Ishikawa (cell line): Measurements from ENCODE around the gene ACSL3.

ENCODE experiments used
- CEBPB ChIP-seq: IDR thresholded peaks from 2 replicates; pipeline ENCODE4 v1.6.1; 2012
- CREB1 ChIP-seq: IDR thresholded peaks from 2 replicates; pipeline ENCODE4 v1.6.1; 2012; ENCODE audit warnings: low read depth
- EP300 ChIP-seq: IDR thresholded peaks from 2 replicates; pipeline ENCODE4 v1.6.1; 2012; ENCODE audit warnings: borderline replicate concordance
- NFIC ChIP-seq: IDR thresholded peaks from 2 replicates; pipeline ENCODE4 v1.6.1; 2012
- RAD21 ChIP-seq: IDR thresholded peaks from 2 replicates; pipeline ENCODE4 v1.6.1; 2012; ENCODE audit warnings: low read depth
- TCF12 ChIP-seq: IDR thresholded peaks from 2 replicates; pipeline ENCODE4 v1.6.1; 2012; ENCODE audit warnings: low read depth
- TEAD4 ChIP-seq: IDR thresholded peaks from 2 replicates; pipeline ENCODE4 v1.6.1; 2012
- YY1 ChIP-seq: IDR thresholded peaks from 2 replicates; pipeline ENCODE4 v1.6.1; 2012; ENCODE audit warnings: low read depth
- TF ChIP-seq, protein P1 (sequence below): IDR thresholded peaks from 2 replicates; pipeline ENCODE4 v1.6.1; 2012
- TF ChIP-seq, protein P2 (sequence below): IDR thresholded peaks from 2 replicates; pipeline ENCODE4 v1.6.1; 2012
- TF ChIP-seq, protein P3 (sequence below): IDR thresholded peaks from 2 replicates; pipeline ENCODE4 v1.6.1; 2012; ENCODE audit warnings: low read depth, mild to moderate bottlenecking

DNA sequence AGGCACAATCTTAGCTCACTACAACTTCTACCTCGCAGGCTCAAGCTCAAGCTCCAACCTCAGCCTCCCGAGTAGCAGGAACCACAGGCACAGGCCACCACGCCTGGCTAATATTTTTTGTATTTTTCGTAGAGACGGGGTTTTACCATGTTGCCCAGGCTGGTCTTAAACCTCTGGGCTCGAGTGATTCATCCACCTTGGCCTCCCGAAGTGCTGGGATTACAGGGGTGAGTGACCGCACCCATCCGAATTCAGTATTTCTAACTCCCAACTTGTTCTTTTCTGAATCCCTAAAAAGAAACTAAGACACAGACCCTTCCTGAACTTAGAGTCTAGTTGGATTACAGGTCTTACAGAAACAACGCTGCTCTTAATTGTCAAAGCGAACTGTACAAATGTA is 32.3 kb upstream of the ACSL3 start:
- TF ChIP-seq, protein P1, sequence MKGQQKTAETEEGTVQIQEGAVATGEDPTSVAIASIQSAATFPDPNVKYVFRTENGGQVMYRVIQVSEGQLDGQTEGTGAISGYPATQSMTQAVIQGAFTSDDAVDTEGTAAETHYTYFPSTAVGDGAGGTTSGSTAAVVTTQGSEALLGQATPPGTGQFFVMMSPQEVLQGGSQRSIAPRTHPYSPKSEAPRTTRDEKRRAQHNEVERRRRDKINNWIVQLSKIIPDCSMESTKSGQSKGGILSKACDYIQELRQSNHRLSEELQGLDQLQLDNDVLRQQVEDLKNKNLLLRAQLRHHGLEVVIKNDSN, result no peak
- TF ChIP-seq TCF12 (no peak), TEAD4 (no peak), RAD21 (no peak), CREB1 (no peak), EP300 (no peak), NFIC (no peak), CEBPB (no peak), YY1 (no peak)
- TF ChIP-seq, protein P2, sequence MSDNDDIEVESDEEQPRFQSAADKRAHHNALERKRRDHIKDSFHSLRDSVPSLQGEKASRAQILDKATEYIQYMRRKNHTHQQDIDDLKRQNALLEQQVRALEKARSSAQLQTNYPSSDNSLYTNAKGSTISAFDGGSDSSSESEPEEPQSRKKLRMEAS, result no peak
- TF ChIP-seq, protein P3, sequence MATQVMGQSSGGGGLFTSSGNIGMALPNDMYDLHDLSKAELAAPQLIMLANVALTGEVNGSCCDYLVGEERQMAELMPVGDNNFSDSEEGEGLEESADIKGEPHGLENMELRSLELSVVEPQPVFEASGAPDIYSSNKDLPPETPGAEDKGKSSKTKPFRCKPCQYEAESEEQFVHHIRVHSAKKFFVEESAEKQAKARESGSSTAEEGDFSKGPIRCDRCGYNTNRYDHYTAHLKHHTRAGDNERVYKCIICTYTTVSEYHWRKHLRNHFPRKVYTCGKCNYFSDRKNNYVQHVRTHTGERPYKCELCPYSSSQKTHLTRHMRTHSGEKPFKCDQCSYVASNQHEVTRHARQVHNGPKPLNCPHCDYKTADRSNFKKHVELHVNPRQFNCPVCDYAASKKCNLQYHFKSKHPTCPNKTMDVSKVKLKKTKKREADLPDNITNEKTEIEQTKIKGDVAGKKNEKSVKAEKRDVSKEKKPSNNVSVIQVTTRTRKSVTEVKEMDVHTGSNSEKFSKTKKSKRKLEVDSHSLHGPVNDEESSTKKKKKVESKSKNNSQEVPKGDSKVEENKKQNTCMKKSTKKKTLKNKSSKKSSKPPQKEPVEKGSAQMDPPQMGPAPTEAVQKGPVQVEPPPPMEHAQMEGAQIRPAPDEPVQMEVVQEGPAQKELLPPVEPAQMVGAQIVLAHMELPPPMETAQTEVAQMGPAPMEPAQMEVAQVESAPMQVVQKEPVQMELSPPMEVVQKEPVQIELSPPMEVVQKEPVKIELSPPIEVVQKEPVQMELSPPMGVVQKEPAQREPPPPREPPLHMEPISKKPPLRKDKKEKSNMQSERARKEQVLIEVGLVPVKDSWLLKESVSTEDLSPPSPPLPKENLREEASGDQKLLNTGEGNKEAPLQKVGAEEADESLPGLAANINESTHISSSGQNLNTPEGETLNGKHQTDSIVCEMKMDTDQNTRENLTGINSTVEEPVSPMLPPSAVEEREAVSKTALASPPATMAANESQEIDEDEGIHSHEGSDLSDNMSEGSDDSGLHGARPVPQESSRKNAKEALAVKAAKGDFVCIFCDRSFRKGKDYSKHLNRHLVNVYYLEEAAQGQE, result no peak
